SK-N-SH treated with all-trans-retinoic acid at 6 μM for 48 hours (cell line): ENCODE data around the gene SCD5.
A peak's percentile ranks its signal among the peaks of the same experiment; 100 is the strongest.

Experiments used
- ATAC-seq: fragments of 200-7000 bp; cut with Tn5 transposase; 3 replicates; pipeline ENCODE4 v1.9.1; 2020; ENCODE audit warnings: mild to moderate bottlenecking, moderate library complexity
- ARNTL ChIP-seq: fragments of 450-650 bp; formaldehyde crosslinking; IDR thresholded peaks from 2 replicates; pipeline ENCODE4 v1.5.0; 2020; ENCODE audit warnings: low read depth, mild to moderate bottlenecking, moderate library complexity, borderline replicate concordance
- BACH2 ChIP-seq: fragments of 250-450 bp; sonication (Bioruptor Pico); IDR thresholded peaks from 2 replicates; pipeline ENCODE4 v1.9.0; 2021; ENCODE audit warnings: mild to moderate bottlenecking, borderline replicate concordance
- CSDC2 ChIP-seq: fragments of 250-450 bp; sonication (Bioruptor Pico); IDR thresholded peaks from 2 replicates; pipeline ENCODE4 v1.5.0; 2020; ENCODE audit warnings: mild to moderate bottlenecking, moderate library complexity
- ESRRG ChIP-seq: fragments of 250-450 bp; sonication (Bioruptor Pico); IDR thresholded peaks from 2 replicates; pipeline ENCODE4 v1.6.1; 2021; ENCODE audit warnings: mild to moderate bottlenecking
- ISL1 ChIP-seq: fragments of 250-450 bp; sonication (Bioruptor Pico); IDR thresholded peaks from 2 replicates; pipeline ENCODE4 v2.1.2; 2022; ENCODE audit warnings: mild to moderate bottlenecking, moderate library complexity
- PPARA ChIP-seq: fragments of 250-450 bp; sonication (Bioruptor Pico); IDR thresholded peaks from 2 replicates; pipeline ENCODE4 v1.5.0; 2020; ENCODE audit warnings: mild to moderate bottlenecking, borderline replicate concordance
- RARB ChIP-seq: fragments of 250-450 bp; sonication (Bioruptor Pico); IDR thresholded peaks from 2 replicates; pipeline ENCODE4 v1.8.0; 2021; ENCODE audit warnings: mild to moderate bottlenecking, moderate library complexity
- SNAI2 ChIP-seq: fragments of 250-450 bp; sonication (Bioruptor Pico); IDR thresholded peaks from 2 replicates; pipeline ENCODE4 v1.5.0; 2020; ENCODE audit warnings: mild to moderate bottlenecking, moderate library complexity
- TCF4 ChIP-seq: fragments of 250-450 bp; sonication (Bioruptor Pico); IDR thresholded peaks from 2 replicates; pipeline ENCODE4 v1.8.0; 2021; ENCODE audit warnings: mild to moderate bottlenecking, moderate library complexity, borderline replicate concordance
- TOX ChIP-seq: fragments of 250-450 bp; sonication (Bioruptor Pico); IDR thresholded peaks from 2 replicates; pipeline ENCODE4 v1.8.0; 2021; ENCODE audit warnings: mild to moderate bottlenecking, moderate library complexity, borderline replicate concordance
- ZFP3 ChIP-seq: fragments of 250-450 bp; sonication (Bioruptor Pico); IDR thresholded peaks from 2 replicates; pipeline ENCODE4 v1.5.0; 2020; ENCODE audit warnings: mild to moderate bottlenecking, moderate library complexity
- ZFP30 ChIP-seq: fragments of 450-650 bp; formaldehyde crosslinking; IDR thresholded peaks from 2 replicates; pipeline ENCODE4 v1.5.0; 2022; ENCODE audit warnings: mild to moderate bottlenecking, moderate library complexity
- ZNF70 ChIP-seq: fragments of 450-650 bp; formaldehyde crosslinking; IDR thresholded peaks from 2 replicates; pipeline ENCODE4 v1.5.0; 2020; ENCODE audit warnings: mild to moderate bottlenecking, moderate library complexity
- TF ChIP-seq, protein P1 (sequence below): fragments of 250-450 bp; sonication (Bioruptor Pico); IDR thresholded peaks from 2 replicates; pipeline ENCODE4 v1.5.1; 2021; ENCODE audit warnings: mild to moderate bottlenecking, moderate library complexity
- TF ChIP-seq, protein P2 (sequence below): fragments of 250-450 bp; sonication (Bioruptor Pico); IDR thresholded peaks from 2 replicates; pipeline ENCODE4 v1.5.0; 2020; ENCODE audit warnings: mild to moderate bottlenecking, moderate library complexity
- TF ChIP-seq, protein P3 (sequence below): fragments of 250-450 bp; sonication (Bioruptor Pico); IDR thresholded peaks from 2 replicates; pipeline ENCODE4 v1.8.0; 2020; ENCODE audit warnings: mild to moderate bottlenecking, moderate library complexity, borderline replicate concordance
- TF ChIP-seq, protein P4 (sequence below): fragments of 250-450 bp; sonication (Bioruptor Pico); IDR thresholded peaks from 2 replicates; pipeline ENCODE4 v1.5.1; 2020; ENCODE audit warnings: low read depth, mild to moderate bottlenecking, moderate library complexity
- TF ChIP-seq, protein P5 (sequence below): fragments of 250-450 bp; sonication (Bioruptor Pico); IDR thresholded peaks from 2 replicates; pipeline ENCODE4 v1.8.0; 2021; ENCODE audit warnings: low read depth, mild to moderate bottlenecking, moderate library complexity, borderline replicate concordance

Gene SCD5

DNA sequence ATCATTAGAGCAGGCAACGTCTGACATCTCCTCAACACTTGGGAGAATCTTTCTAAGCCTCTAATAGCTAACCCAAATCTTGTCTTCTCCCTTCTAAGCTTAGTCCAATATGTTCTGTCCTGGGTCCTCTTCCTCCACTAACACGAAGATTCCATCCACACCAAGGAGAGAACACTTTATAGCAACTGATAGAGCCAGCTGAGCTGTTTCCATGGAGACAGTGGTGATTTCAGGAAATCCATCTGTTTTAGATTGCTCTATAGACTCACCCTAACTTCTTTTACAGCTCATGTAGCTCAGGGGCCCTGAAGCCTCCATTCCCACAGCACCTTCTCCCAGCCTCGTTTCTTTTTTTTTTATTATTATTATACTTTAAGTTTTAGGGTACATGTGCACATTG is 37.4 kb downstream of the SCD5 start:
- no peak for TF ChIP-seq RARB (CRISPR knock-in tag)
- no peak for TF ChIP-seq SNAI2 (CRISPR knock-in tag)
- no peak for TF ChIP-seq ZFP30 (CRISPR knock-in tag)
- TF ChIP-seq TCF4 (CRISPR knock-in tag), result no peak
- TF ChIP-seq ISL1, result no peak
- no peak for TF ChIP-seq BACH2 (CRISPR knock-in tag)
- TF ChIP-seq, protein P1, sequence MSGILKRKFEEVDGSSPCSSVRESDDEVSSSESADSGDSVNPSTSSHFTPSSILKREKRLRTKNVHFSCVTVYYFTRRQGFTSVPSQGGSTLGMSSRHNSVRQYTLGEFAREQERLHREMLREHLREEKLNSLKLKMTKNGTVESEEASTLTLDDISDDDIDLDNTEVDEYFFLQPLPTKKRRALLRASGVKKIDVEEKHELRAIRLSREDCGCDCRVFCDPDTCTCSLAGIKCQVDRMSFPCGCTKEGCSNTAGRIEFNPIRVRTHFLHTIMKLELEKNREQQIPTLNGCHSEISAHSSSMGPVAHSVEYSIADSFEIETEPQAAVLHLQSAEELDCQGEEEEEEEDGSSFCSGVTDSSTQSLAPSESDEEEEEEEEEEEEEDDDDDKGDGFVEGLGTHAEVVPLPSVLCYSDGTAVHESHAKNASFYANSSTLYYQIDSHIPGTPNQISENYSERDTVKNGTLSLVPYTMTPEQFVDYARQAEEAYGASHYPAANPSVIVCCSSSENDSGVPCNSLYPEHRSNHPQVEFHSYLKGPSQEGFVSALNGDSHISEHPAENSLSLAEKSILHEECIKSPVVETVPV, result no peak
- no peak for TF ChIP-seq ZNF70 (CRISPR knock-in tag)
- TF ChIP-seq TOX, result no peak
- TF ChIP-seq ZFP3 (CRISPR knock-in tag), result no peak
- no peak for TF ChIP-seq PPARA (CRISPR knock-in tag)
- TF ChIP-seq ARNTL (CRISPR knock-in tag), result no peak
- TF ChIP-seq, protein P2, sequence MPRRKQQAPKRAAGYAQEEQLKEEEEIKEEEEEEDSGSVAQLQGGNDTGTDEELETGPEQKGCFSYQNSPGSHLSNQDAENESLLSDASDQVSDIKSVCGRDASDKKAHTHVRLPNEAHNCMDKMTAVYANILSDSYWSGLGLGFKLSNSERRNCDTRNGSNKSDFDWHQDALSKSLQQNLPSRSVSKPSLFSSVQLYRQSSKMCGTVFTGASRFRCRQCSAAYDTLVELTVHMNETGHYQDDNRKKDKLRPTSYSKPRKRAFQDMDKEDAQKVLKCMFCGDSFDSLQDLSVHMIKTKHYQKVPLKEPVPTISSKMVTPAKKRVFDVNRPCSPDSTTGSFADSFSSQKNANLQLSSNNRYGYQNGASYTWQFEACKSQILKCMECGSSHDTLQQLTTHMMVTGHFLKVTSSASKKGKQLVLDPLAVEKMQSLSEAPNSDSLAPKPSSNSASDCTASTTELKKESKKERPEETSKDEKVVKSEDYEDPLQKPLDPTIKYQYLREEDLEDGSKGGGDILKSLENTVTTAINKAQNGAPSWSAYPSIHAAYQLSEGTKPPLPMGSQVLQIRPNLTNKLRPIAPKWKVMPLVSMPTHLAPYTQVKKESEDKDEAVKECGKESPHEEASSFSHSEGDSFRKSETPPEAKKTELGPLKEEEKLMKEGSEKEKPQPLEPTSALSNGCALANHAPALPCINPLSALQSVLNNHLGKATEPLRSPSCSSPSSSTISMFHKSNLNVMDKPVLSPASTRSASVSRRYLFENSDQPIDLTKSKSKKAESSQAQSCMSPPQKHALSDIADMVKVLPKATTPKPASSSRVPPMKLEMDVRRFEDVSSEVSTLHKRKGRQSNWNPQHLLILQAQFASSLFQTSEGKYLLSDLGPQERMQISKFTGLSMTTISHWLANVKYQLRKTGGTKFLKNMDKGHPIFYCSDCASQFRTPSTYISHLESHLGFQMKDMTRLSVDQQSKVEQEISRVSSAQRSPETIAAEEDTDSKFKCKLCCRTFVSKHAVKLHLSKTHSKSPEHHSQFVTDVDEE (CRISPR knock-in tag), result no peak
- TF ChIP-seq CSDC2 (CRISPR knock-in tag), result no peak
- no peak for TF ChIP-seq ESRRG (CRISPR knock-in tag)
- TF ChIP-seq, protein P3, sequence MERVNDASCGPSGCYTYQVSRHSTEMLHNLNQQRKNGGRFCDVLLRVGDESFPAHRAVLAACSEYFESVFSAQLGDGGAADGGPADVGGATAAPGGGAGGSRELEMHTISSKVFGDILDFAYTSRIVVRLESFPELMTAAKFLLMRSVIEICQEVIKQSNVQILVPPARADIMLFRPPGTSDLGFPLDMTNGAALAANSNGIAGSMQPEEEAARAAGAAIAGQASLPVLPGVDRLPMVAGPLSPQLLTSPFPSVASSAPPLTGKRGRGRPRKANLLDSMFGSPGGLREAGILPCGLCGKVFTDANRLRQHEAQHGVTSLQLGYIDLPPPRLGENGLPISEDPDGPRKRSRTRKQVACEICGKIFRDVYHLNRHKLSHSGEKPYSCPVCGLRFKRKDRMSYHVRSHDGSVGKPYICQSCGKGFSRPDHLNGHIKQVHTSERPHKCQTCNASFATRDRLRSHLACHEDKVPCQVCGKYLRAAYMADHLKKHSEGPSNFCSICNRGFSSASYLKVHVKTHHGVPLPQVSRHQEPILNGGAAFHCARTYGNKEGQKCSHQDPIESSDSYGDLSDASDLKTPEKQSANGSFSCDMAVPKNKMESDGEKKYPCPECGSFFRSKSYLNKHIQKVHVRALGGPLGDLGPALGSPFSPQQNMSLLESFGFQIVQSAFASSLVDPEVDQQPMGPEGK (CRISPR knock-in tag), result no peak
- TF ChIP-seq, protein P4, sequence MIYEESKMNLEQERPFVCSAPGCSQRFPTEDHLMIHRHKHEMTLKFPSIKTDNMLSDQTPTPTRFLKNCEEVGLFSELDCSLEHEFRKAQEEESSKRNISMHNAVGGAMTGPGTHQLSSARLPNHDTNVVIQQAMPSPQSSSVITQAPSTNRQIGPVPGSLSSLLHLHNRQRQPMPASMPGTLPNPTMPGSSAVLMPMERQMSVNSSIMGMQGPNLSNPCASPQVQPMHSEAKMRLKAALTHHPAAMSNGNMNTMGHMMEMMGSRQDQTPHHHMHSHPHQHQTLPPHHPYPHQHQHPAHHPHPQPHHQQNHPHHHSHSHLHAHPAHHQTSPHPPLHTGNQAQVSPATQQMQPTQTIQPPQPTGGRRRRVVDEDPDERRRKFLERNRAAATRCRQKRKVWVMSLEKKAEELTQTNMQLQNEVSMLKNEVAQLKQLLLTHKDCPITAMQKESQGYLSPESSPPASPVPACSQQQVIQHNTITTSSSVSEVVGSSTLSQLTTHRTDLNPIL (CRISPR knock-in tag), result no peak
- ATAC-seq, result peak; percentile 64

DNA sequence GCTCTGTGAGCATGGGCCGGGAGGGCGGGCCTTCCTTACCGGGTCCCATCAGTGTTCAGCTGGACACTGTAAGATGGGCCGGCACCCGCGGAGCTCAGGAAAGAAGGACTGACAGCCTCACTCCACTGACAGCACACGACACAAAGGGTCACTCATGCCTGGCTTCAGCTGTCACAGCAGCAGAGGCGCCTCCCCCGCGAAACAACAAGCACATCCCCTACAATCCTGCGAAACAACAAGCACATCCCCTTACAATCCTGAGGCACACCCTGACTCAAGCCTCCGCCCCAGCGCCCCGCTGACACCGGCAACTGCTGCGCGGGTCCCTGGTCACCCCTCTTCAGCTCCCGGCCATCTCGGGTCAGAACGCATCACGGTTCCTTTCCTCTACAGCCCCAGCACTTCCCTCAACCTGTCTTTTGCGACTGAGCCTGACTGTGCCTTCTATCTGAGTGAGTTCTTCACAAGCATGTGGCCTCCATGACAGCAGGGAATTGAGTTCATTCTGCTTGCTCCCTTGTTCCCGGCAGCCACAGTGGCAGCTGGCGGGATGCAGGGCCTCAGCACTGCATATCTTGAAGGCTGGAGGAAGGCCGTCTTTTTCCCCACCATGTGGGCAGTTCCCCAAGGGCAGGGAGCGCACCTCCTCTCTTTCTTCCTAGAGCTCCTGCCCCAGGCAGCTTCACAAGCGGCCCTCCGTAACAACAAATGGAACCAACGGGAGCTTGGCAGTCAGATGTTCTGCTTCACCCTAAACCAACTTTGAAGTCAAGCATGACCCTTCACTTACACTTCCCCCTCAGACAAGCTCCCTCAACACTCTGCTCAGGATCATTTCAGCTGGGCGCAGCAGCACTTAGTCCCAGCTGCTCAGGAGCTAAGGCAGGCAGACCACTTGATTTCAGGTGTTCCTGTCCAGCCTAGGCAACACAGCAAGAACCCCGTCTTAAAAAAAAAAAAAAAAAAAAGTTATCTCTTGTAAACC is 39.6 kb downstream of the SCD5 start:
- ATAC-seq, result no peak
- no peak for TF ChIP-seq ZFP3 (CRISPR knock-in tag)
- TF ChIP-seq, protein P4 (CRISPR knock-in tag), result no peak
- no peak for TF ChIP-seq TCF4 (CRISPR knock-in tag)
- TF ChIP-seq ZNF70 (CRISPR knock-in tag), result no peak
- no peak for TF ChIP-seq TOX
- no peak for TF ChIP-seq BACH2 (CRISPR knock-in tag)
- TF ChIP-seq, protein P5, sequence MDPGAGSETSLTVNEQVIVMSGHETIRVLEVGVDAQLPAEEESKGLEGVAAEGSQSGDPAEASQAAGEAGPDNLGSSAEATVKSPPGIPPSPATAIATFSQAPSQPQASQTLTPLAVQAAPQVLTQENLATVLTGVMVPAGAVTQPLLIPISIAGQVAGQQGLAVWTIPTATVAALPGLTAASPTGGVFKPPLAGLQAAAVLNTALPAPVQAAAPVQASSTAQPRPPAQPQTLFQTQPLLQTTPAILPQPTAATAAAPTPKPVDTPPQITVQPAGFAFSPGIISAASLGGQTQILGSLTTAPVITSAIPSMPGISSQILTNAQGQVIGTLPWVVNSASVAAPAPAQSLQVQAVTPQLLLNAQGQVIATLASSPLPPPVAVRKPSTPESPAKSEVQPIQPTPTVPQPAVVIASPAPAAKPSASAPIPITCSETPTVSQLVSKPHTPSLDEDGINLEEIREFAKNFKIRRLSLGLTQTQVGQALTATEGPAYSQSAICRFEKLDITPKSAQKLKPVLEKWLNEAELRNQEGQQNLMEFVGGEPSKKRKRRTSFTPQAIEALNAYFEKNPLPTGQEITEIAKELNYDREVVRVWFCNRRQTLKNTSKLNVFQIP (CRISPR knock-in tag), result no peak
- TF ChIP-seq CSDC2 (CRISPR knock-in tag), result no peak
- TF ChIP-seq, all 23 proteins: peak for 0
